ENCODE data around the gene TPM3. TPM values are rescaled to one million over a fixed set of nuclear protein-coding genes. Genes with fewer than 3 reads are reported as not detected.
A peak's percentile ranks its signal among the peaks of the same experiment; 100 is the strongest.

TPM3 gene
- total and polyA plus RNA-seq, 2 donors (not counting 1 experiment from before 2014, with no cell fraction given), result 186 to 300 TPM

- H3K27me3 Mint-ChIP-seq, result no peaks in the 10 kb centered on the region
- Histone ChIP-seq H4K20me1 (ENCODE audit: control insufficient read depth, insufficient read depth, low read length, poor library complexity, severe bottlenecking) (no peaks in the 10 kb centered on the region), H2AFZ (ENCODE audit: insufficient read depth, low read depth, low read length, poor library complexity, severe bottlenecking) (peak overlapping the region; percentile 68), H3K4me2 (replicated peaks; ENCODE audit: low read depth, low read length, poor library complexity, severe bottlenecking) (no peak overlapping the region), H3K27ac (ENCODE audit: low read length in 2 of 2) (peak overlapping the region in 1 of 2 donors; percentile 28), H3K79me2 (ENCODE audit: control insufficient read depth, insufficient read depth, low read length) (no peaks in the 10 kb centered on the region), H3K4me1 (ENCODE audit: control insufficient read depth in 2 of 2, insufficient read depth in 2 of 2, low read length in 2 of 2) (peaks cover 5% of the 10 kb centered on the region in 2 donors), H3K4me3 (ENCODE audit: control extremely low read depth in 1 of 5, extremely low read depth in 1 of 5, insufficient read depth in 1 of 5, low read depth in 2 of 5, low read length in 4 of 5) (no peak overlapping the region), H3K9ac (ENCODE audit: low read length) (no peak overlapping the region), H3K27me3 (replicated peaks in 1 of 4; ENCODE audit: control extremely low read depth in 1 of 4, control insufficient read depth in 3 of 4, insufficient read depth in 4 of 4, low read length in 3 of 4) (no peaks in the 10 kb centered on the region), H3K36me3 (replicated peaks in 1 of 2; ENCODE audit: control extremely low read depth in 1 of 2, control insufficient read depth in 1 of 2, extremely low read depth in 1 of 2, insufficient read depth in 2 of 2, low read length in 1 of 2) (no peaks in the 10 kb centered on the region), H3K9me3 (ENCODE audit: control extremely low read depth in 1 of 3, control insufficient read depth in 2 of 3, insufficient read depth in 1 of 3, low read length in 2 of 3) (no peaks in the 10 kb centered on the region)
- TF ChIP-seq, protein P1, sequence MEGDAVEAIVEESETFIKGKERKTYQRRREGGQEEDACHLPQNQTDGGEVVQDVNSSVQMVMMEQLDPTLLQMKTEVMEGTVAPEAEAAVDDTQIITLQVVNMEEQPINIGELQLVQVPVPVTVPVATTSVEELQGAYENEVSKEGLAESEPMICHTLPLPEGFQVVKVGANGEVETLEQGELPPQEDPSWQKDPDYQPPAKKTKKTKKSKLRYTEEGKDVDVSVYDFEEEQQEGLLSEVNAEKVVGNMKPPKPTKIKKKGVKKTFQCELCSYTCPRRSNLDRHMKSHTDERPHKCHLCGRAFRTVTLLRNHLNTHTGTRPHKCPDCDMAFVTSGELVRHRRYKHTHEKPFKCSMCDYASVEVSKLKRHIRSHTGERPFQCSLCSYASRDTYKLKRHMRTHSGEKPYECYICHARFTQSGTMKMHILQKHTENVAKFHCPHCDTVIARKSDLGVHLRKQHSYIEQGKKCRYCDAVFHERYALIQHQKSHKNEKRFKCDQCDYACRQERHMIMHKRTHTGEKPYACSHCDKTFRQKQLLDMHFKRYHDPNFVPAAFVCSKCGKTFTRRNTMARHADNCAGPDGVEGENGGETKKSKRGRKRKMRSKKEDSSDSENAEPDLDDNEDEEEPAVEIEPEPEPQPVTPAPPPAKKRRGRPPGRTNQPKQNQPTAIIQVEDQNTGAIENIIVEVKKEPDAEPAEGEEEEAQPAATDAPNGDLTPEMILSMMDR (IDR thresholded peaks at IDR 0.05), result no peak
- no peak for TF ChIP-seq EZH2 (IDR thresholded peaks at IDR 0.05; ENCODE audit: borderline replicate concordance, insufficient read depth, low read depth, low read length, poor library complexity, severe bottlenecking)
- no peaks in the 10 kb centered on the region for H3K4me1 Mint-ChIP-seq
- no peak overlapping the region for H3K4me3 Mint-ChIP-seq
- H3K9me3 Mint-ChIP-seq (ENCODE audit: insufficient read depth), result no peaks in the 10 kb centered on the region
- H3K27ac Mint-ChIP-seq, result no peak overlapping the region
- CTCF ChIA-PET, result interaction anchor here (0.6 to 3.3 kb wide), 23 partner anchors 8 to 354 kb away, joined by 3 to 27 read pairs (median 6); partner anchors contain the start of genes HAX1 and UBAP2L
- POLR2A ChIA-PET, result interaction anchor here (0.6 to 1.3 kb wide), 3 partner anchors 21 to 72 kb away, joined by 3 to 12 read pairs (median 3); partner anchors contain the start of gene UBAP2L
- ATAC-seq (ENCODE audit: low read depth), result no peak
- no peak for DNase-seq
- 84% methylated on average over 3 of the region's 3 CpGs for WGBS (ENCODE audit: insufficient coverage)
- intact Hi-C loops (cut with micrococcal nuclease), result loop anchor here (1.0 kb wide), 3 partner anchors 16 to 136 kb away; partner anchors contain the start of gene HAX1
Measured at GRCh38 chr1:154199563-154199879, 7.6 kb upstream of the TPM3 start.

GRCh38 chr1:154198756-154199562 lies 7.1 kb upstream of the TPM3 start:
- Histone ChIP-seq H3K4me3 (ENCODE audit: control extremely low read depth in 1 of 5, extremely low read depth in 1 of 5, insufficient read depth in 1 of 5, low read depth in 2 of 5, low read length in 4 of 5) (no peak overlapping the region), H3K4me2 (replicated peaks; ENCODE audit: low read depth, low read length, poor library complexity, severe bottlenecking) (peak overlapping the region; percentile 45), H3K27ac (ENCODE audit: low read length in 2 of 2) (peak overlapping the region in 1 of 2 donors; percentile 28), H3K9me3 (ENCODE audit: control extremely low read depth in 1 of 3, control insufficient read depth in 2 of 3, insufficient read depth in 1 of 3, low read length in 2 of 3) (no peaks in the 10 kb centered on the region), H3K27me3 (replicated peaks in 1 of 4; ENCODE audit: control extremely low read depth in 1 of 4, control insufficient read depth in 3 of 4, insufficient read depth in 4 of 4, low read length in 3 of 4) (no peaks in the 10 kb centered on the region), H4K20me1 (ENCODE audit: control insufficient read depth, insufficient read depth, low read length, poor library complexity, severe bottlenecking) (no peaks in the 10 kb centered on the region), H3K4me1 (ENCODE audit: control insufficient read depth in 2 of 2, insufficient read depth in 2 of 2, low read length in 2 of 2) (peaks cover 5 to 10% of the 10 kb centered on the region in 2 donors), H3K79me2 (ENCODE audit: control insufficient read depth, insufficient read depth, low read length) (no peaks in the 10 kb centered on the region), H3K9ac (ENCODE audit: low read length) (no peak overlapping the region), H2AFZ (ENCODE audit: insufficient read depth, low read depth, low read length, poor library complexity, severe bottlenecking) (peak overlapping the region; percentile 68), H3K36me3 (replicated peaks in 1 of 2; ENCODE audit: control extremely low read depth in 1 of 2, control insufficient read depth in 1 of 2, extremely low read depth in 1 of 2, insufficient read depth in 2 of 2, low read length in 1 of 2) (no peaks in the 10 kb centered on the region)
- Mint-ChIP-seq H3K27ac (no peak overlapping the region), H3K4me3 (no peak overlapping the region), H3K9me3 (ENCODE audit: insufficient read depth) (no peaks in the 10 kb centered on the region), H3K4me1 (no peaks in the 10 kb centered on the region), H3K27me3 (peaks cover 4% of the 10 kb centered on the region)
- WGBS (ENCODE audit: insufficient coverage), result 12% methylated on average over 2 of the region's 5 CpGs
- CTCF ChIA-PET, result interaction anchor here (0.6 to 3.3 kb wide), 24 partner anchors 8 to 354 kb away, joined by 3 to 27 read pairs (median 5); partner anchors contain the start of genes HAX1 and UBAP2L
- intact Hi-C loops (cut with micrococcal nuclease), result loop anchor here (1.0 kb wide), 3 partner anchors 16 to 136 kb away; partner anchors contain the start of gene HAX1
- peak; percentile 77 for DNase-seq
- no peak for TF ChIP-seq EZH2 (IDR thresholded peaks at IDR 0.05; ENCODE audit: borderline replicate concordance, insufficient read depth, low read depth, low read length, poor library complexity, severe bottlenecking)
- TF ChIP-seq, protein P1 (IDR thresholded peaks at IDR 0.05), result peak; percentile 73
- POLR2A ChIA-PET, result interaction anchor here (0.6 to 1.3 kb wide), 3 partner anchors 21 to 73 kb away, joined by 3 to 12 read pairs (median 3); partner anchors contain the start of gene UBAP2L
- peak; percentile 76 for ATAC-seq (ENCODE audit: low read depth)
